GM21360 (cell line): ENCODE data around the gene ARMC8.
"Not testable (repeated sequence)": the region's sequence is repeated elsewhere in the genome, so short reads cannot be mapped to it uniquely, and the experiment has no call there.

Experiments
- ATAC-seq: cut with Tn5 transposase; IDR thresholded peaks from one replicate; pipeline ENCODE4 v1.9.1; 2021; ENCODE audit warnings: mild to moderate bottlenecking, moderate library complexity; ENCODE audit not compliant: unreplicated experiment

Gene ARMC8

GRCh38 chr3:138187296-138188012 lies at the start of gene ARMC8:
Gene ARMC8 (plus strand): TSS chr3:138187301. CDS start chr3:138187555, 254 bp downstream.
- peak; percentile 51 for ATAC-seq

GRCh38 chr3:138137861-138138260 lies 49.2 kb upstream of the ARMC8 start:
- ATAC-seq = no peak

- ATAC-seq = no peak
These were observed 47.4 kb upstream of the ARMC8 start for GRCh38 chr3:138139691-138140090.

- ATAC-seq = no peak
These were observed 46.2 kb upstream of the ARMC8 start for GRCh38 chr3:138140940-138141339.

- ATAC-seq = not testable (repeated sequence)
These were observed 44.9 kb upstream of the ARMC8 start for GRCh38 chr3:138142181-138142580.

- ATAC-seq = no peak
These were observed 38.6 kb upstream of the ARMC8 start for GRCh38 chr3:138148503-138148902.

DNA sequence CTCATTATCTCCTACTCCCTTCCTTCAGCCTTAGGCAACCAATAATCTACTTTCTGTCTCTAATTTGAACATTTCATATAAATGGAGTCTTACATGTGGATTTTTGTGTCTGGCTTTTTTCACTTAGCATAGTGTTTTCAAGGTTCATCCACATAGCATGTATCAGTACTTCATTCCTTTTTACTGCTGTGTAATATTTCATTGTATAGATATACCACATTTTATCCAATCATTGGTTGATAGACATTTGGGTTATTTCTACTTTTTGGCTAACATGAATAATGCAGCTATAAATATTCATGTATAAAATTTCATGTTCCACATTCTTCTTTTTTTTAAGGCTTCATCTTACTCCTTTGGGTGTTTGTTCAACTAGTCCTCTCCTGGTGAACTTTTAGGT lies 32.6 kb upstream of the ARMC8 start:
- no peak for ATAC-seq

- no peak for ATAC-seq
These were observed 29.4 kb upstream of the ARMC8 start for GRCh38 chr3:138157743-138158142.

DNA sequence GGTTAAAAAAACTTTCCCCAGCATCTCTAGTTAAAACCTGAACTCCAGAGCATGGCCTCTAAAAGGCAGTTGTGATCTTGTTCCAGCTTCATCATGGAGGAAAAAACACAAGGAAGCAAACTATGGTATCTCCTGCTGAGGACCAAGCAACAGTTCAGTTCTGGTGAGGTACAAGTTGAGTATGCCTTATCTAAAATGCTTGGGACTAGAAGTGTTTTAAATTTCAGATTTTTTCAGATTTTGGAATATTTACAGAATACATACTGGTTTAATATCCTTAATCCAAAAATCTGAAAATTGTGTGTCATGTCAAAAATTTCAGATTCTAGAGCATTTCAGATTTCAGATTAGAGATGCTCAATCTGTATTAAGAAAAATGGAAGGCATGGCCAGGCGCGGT lies 22.0 kb upstream of the ARMC8 start:
- ATAC-seq = no peak

DNA sequence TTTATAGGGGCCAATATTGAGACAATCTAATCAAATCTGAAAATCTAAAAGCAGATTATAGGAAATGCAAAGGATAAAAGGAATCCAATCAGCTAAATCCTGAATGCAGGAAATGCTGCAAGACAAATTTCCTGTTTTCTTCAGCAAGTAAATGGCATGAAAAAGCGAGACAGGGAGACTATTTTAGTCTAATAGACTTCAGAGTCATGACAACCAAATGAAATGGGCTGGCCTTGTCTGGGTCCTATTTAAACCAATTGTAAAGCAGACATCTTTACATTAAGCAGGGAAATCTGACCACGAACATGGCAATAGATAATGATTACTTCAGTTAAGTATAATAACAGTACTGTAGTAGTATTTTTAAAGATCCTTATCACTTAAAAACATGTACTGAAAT lies 14.5 kb upstream of the ARMC8 start:
- no peak for ATAC-seq

DNA sequence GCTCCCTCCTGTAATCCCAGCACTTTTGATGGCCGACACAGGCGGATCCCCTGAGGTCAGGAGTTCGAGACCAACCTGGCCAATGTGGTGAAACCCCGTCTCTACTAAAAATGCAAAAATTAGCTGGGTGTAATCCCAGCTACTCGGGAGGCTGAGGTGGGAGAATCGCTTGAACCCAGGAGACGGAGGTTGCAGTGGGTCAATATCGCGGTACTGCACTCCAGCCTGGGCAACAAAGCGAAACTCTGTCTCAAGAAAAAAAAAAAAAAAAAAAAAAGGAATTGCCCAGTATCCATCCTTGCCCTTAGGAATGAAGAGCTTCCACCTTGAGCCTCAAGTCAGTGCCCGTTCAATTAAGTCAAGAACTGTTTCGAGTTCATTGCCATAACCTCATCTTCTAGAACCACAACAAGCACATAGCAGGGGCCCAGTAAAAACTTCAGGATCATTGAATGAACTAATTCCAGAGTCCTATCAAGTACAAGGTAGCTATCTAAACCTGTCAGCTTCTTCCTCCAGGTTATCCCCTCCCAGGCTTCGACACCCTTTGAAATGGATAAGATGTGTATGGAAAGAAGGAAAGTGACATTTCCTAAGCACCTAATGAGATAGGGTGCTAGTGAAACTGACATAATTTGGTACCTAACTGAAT lies 13.2 kb upstream of the ARMC8 start:
- no peak for ATAC-seq

DNA sequence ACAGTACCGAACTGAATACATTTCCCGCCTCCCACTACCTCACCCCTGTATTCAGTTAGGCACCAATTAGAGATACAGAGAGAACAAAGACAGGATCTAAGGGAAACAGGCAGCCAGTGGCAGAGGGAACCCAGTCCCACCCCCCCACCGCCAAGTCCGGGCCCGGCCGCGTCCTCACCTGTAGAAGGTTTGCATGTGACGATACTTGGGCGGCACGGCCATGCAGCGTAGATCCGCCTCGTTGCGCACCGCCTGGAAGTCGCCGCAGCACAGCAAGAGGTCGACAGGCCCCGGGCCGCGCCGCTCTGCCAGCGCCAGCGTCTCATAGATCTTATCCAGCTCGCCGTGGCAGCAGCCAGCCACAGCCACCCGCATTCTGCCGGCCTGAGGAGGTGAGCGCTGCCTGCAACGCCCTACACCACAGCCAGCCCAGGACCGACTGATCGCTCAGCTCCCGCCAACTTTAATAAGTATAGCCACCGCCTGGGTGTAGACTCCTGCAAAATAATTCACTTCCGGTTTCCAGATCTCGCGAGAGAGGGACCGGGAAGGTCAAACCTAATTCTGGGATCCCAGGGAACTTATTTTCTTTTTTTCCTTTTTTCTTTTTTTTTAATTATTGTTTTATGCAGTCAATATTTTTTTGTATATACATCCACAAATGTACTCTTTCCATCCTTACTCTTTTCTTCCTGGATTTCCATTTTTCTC lies 12.5 kb upstream of the ARMC8 start, which contains the start of gene DBR1:
Gene DBR1 (minus strand): TSS at position 501 of the 711 bp plus-strand sequence. CDS start 126 bp downstream, at position 375.
- ATAC-seq = peak; percentile 86

DNA sequence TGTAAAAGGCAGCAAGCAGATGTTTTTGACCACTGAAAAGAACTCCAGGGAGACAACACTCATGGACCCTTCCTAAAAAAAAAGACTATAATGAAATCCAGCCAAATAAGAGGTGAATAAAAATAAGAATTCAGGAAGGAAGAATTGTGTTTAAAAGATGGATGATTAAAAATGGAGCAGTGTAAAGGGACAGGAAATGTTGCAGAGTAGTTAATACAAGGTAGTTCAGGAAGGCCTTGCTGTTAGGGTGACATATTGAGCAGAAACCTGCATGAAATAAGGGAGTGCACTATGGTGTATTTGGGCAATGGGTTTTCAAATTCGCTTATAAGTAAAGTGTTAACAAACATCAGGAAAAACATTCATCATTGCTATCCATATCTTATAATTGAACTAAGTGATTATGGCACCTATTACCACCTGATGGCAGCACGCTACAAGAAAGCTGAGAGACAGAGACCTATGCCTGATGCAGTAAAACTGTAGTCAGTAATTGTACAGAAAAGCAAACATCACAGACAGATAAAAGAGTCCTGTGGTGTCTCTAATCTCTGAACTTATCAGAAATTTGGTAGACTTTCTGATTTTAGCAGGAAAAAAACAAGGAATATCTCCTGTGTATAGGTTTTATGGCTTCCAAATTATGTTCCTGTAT lies 6.6 kb upstream of the ARMC8 start:
- ATAC-seq = no peak

DNA sequence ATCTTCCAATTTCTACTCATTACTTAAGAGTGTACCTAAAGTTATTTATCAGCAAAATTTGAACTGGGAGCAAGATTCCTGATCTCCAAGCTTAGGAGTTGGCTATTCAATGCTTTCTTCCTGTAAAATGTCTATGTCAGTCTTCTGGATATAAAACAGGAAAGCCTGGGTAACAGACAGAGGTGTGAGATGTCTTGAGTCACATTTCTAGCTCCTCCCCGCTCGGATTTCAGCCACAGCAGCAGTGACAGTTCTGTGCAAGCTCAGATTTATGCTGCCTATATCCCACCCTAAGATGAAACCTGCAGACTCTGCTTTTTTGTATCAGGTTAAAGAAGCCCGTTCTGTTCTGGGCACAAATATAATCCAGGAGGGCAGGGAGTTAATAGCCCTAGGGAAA lies 2.1 kb upstream of the ARMC8 start:
- ATAC-seq = no peak

- no peak for ATAC-seq
These were observed 880 bp upstream of the ARMC8 start for GRCh38 chr3:138186221-138186620.

DNA sequence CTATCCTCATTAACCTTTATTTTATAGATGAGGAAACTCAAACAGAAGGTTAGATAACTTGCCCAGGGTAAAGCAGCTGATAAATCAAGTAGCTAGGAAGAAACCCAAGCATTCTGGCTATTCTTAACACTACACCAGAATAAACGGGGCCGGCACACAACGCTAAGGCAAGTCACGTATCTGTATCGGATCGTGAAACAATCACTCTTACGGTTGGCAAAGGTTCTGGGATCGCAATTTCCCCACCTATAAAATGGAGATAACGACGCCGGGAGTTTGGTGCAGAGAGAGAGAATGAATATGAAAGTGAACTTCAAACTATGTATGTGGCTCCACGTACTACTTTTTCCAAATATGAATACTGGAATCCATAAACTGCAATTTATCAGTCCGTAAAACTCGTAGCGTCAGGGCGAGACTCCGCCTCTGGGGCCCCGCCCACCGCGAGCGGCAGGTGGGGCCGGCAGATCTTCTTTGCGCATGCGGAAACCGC lies 252 bp upstream of the ARMC8 start:
- peak; percentile 88 for ATAC-seq

DNA sequence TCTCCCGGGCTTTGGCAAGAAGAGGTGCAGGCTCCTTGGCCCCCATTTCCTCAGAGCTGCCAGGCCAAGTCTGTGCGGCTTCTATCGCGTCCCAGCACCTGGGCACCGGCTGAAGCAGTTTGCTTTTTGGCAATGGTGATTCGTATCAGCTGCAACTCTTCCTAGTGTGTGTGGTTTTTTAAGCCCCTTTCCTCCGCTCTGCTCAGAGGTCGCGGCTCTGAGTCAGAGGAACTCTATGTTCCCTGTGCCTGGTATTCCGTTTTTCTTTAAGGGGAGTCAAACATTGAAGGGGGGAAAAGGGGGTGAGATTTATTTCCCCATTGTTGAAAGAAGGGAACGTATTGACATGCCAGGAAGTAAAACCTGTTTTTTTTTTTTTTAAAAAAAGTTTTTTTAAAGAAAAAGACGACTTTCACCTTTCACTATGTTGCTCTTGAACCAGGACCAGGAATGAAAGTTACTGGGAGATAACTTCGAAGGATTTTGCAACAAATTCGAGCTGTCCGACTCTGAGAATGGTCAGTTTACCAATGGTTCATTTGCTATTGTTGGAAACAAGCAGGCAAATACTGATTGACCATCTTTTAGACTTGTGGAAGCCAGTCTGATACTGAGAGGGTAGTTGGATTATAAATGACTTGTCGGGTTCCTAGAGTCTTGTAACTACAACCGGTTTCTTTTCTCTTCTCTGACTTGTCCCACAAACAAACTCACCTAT lies 1.1 kb downstream of the ARMC8 start:
- no peak for ATAC-seq

DNA sequence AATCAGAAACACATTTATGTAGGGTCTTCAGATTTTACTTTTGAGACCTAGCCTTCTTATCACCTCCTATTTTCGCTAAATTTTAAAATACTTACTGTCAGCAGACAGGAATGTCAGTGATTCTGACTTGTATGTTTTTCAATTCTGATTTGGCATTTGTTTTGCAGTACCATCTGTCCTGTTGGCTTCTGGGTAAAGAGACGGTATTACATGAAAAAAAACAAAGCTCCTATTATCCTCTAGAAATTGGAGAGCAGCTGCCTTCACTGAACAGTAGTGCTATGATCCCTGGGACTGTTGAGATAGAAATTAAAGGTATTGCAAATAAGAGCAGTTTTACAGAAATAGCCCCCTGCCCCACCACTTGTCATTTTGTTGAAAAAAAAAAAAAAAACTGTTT lies 8.4 kb downstream of the ARMC8 start:
- no peak for ATAC-seq

- ATAC-seq = no peak
These were observed 8.9 kb downstream of the ARMC8 start for GRCh38 chr3:138196023-138196422.

DNA sequence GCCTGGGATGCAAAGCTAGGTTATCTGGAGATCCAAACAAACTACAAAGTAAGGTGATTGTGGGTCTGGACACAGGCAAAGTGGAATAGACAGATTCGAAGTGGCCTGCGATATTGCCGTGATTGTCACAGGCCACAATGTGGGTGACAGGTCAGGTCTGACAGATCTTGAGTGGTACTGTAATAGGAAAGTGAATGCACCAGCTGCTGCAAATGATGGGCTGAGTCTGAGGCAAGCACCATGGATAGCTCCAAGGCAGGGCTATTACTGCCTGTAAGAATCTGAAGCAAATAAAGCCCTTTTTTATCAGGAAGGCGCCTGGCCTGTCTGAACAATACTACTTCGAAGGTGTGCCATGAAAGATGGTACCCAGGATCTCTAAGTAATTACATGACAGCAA lies 10.0 kb downstream of the ARMC8 start:
- no peak for ATAC-seq

GRCh38 chr3:138197524-138197923 lies 10.4 kb downstream of the ARMC8 start:
- ATAC-seq = no peak
